Spleen (tissue), 7 donors: ENCODE data around the gene CDH16.

ENCODE experiments used
- CTCF ChIP-seq, 11 experiments: fragments of 200-600 bp in 7 of 11; fragments of 450-650 bp in 4 of 11; sonication (generic) in 4 of 11; IDR thresholded peaks in 8 of 11; conservative IDR thresholded peaks in 3 of 11; 1 replicate in 7 of 11; 2 replicates in 4 of 11; pipeline versions ENCODE4 v1.4.0 to v1.8.0; 2016 to 2021; ENCODE audit warnings: antibody characterized with exemption in 11 of 11, inconsistent platforms in 4 of 11, mild to moderate bottlenecking in 1 of 11
- POLR2A ChIP-seq, 3 donors: fragments of 450-650 bp; IDR thresholded peaks; one replicate each; pipeline ENCODE4 v1.5.1; 2017; ENCODE audit warnings: antibody characterized with exemption in 3 of 3, mild to moderate bottlenecking in 1 of 3
- POLR2AphosphoS5 ChIP-seq, 3 donors: sonication (generic); formaldehyde crosslinking; IDR thresholded peaks; one replicate each; pipeline ENCODE4 v1.5.1; 2017; ENCODE audit warnings: antibody characterized with exemption in 3 of 3
- donor health status: DM: no; HTN: no; CAD: no; lungs with moderate emphysema.
- donor health status: DM: no; HTN: no; CAD: no.
- donor health status: DM: no; HTN: no; CAD: no.

GRCh38 chr16:66902648-66903543 is 15.8 kb downstream of the CDH16 start:
- no peak for TF ChIP-seq CTCF (IDR thresholded peaks at IDR 0.05 in 8 of 11, conservative IDR thresholded peaks at IDR 0.05 in 3 of 11)
- no peak for TF ChIP-seq POLR2A (IDR thresholded peaks at IDR 0.05)
- TF ChIP-seq POLR2AphosphoS5 (IDR thresholded peaks at IDR 0.05) = no peak
